GM23338 (cell line): Measurements from ENCODE around the gene DIP2C.

Source experiments
- CREB1 ChIP-seq: fragments of 250-450 bp; sonication (Bioruptor Pico); IDR thresholded peaks from 2 replicates; pipeline ENCODE4 v1.5.0; 2020; ENCODE audit warnings: low read depth, mild to moderate bottlenecking, moderate library complexity
- EZH2 ChIP-seq: fragments of 200-600 bp; sonication (generic); IDR thresholded peaks from one replicate; pipeline ENCODE4 v1.8.0; 2017; ENCODE audit warnings: antibody characterized with exemption, mild to moderate bottlenecking, low read depth; ENCODE audit not compliant: unreplicated experiment
- EZH2phosphoT487 ChIP-seq: fragments of 200-600 bp; sonication (generic); IDR thresholded peaks from one replicate; pipeline ENCODE4 v1.8.1; 2018; ENCODE audit warnings: antibody characterized with exemption; ENCODE audit not compliant: unreplicated experiment
- JUNB ChIP-seq: IDR thresholded peaks from one replicate; pipeline ENCODE4 v1.6.1; 2016; ENCODE audit warnings: antibody characterized with exemption; ENCODE audit not compliant: unreplicated experiment
- NANOG ChIP-seq: IDR thresholded peaks from 2 replicates; pipeline ENCODE4 v1.6.1; 2016; ENCODE audit warnings: antibody characterized with exemption, borderline replicate concordance
- POLR2AphosphoS5 ChIP-seq: IDR thresholded peaks from 2 replicates; pipeline ENCODE4 v1.6.1; 2016; ENCODE audit warnings: antibody characterized with exemption, low read depth
- ZNF114 ChIP-seq: fragments of 250-450 bp; sonication (Bioruptor Pico); IDR thresholded peaks from 2 replicates; pipeline ENCODE4 v1.5.0; 2020; ENCODE audit warnings: mild to moderate bottlenecking, moderate library complexity
- TF ChIP-seq, protein P1 (sequence below): IDR thresholded peaks from one replicate; pipeline ENCODE4 v1.6.1; 2018; ENCODE audit warnings: antibody characterized with exemption; ENCODE audit not compliant: unreplicated experiment
- TF ChIP-seq, protein P2 (sequence below), 2 experiments: fragments of 200-600 bp in 1 of 2; sonication (generic) in 1 of 2; conservative IDR thresholded peaks; 2 replicates each; pipeline versions ENCODE4 v1.5.1 to v1.6.1; 2016 to 2017; ENCODE audit warnings: antibody characterized with exemption in 2 of 2, low read depth in 2 of 2, mild to moderate bottlenecking in 2 of 2, moderate library complexity in 1 of 2
- TF ChIP-seq, protein P3 (sequence below): IDR thresholded peaks from 2 replicates; pipeline ENCODE4 v1.6.1; 2016; ENCODE audit warnings: antibody characterized with exemption

GRCh38 chr10:234708-235406 lies 454.6 kb downstream of the DIP2C start:
- TF ChIP-seq, protein P1, sequence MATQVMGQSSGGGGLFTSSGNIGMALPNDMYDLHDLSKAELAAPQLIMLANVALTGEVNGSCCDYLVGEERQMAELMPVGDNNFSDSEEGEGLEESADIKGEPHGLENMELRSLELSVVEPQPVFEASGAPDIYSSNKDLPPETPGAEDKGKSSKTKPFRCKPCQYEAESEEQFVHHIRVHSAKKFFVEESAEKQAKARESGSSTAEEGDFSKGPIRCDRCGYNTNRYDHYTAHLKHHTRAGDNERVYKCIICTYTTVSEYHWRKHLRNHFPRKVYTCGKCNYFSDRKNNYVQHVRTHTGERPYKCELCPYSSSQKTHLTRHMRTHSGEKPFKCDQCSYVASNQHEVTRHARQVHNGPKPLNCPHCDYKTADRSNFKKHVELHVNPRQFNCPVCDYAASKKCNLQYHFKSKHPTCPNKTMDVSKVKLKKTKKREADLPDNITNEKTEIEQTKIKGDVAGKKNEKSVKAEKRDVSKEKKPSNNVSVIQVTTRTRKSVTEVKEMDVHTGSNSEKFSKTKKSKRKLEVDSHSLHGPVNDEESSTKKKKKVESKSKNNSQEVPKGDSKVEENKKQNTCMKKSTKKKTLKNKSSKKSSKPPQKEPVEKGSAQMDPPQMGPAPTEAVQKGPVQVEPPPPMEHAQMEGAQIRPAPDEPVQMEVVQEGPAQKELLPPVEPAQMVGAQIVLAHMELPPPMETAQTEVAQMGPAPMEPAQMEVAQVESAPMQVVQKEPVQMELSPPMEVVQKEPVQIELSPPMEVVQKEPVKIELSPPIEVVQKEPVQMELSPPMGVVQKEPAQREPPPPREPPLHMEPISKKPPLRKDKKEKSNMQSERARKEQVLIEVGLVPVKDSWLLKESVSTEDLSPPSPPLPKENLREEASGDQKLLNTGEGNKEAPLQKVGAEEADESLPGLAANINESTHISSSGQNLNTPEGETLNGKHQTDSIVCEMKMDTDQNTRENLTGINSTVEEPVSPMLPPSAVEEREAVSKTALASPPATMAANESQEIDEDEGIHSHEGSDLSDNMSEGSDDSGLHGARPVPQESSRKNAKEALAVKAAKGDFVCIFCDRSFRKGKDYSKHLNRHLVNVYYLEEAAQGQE: no peak
- no peak for TF ChIP-seq POLR2AphosphoS5
- TF ChIP-seq, protein P2, sequence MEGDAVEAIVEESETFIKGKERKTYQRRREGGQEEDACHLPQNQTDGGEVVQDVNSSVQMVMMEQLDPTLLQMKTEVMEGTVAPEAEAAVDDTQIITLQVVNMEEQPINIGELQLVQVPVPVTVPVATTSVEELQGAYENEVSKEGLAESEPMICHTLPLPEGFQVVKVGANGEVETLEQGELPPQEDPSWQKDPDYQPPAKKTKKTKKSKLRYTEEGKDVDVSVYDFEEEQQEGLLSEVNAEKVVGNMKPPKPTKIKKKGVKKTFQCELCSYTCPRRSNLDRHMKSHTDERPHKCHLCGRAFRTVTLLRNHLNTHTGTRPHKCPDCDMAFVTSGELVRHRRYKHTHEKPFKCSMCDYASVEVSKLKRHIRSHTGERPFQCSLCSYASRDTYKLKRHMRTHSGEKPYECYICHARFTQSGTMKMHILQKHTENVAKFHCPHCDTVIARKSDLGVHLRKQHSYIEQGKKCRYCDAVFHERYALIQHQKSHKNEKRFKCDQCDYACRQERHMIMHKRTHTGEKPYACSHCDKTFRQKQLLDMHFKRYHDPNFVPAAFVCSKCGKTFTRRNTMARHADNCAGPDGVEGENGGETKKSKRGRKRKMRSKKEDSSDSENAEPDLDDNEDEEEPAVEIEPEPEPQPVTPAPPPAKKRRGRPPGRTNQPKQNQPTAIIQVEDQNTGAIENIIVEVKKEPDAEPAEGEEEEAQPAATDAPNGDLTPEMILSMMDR (conservative IDR thresholded peaks at IDR 0.05; ENCODE audit: low read depth in 2 of 2): no peak
- no peak for TF ChIP-seq EZH2phosphoT487
- no peak for TF ChIP-seq EZH2
- TF ChIP-seq JUNB: no peak
- TF ChIP-seq, protein P3, sequence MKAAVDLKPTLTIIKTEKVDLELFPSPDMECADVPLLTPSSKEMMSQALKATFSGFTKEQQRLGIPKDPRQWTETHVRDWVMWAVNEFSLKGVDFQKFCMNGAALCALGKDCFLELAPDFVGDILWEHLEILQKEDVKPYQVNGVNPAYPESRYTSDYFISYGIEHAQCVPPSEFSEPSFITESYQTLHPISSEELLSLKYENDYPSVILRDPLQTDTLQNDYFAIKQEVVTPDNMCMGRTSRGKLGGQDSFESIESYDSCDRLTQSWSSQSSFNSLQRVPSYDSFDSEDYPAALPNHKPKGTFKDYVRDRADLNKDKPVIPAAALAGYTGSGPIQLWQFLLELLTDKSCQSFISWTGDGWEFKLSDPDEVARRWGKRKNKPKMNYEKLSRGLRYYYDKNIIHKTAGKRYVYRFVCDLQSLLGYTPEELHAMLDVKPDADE: no peak
- no peak for TF ChIP-seq NANOG
- TF ChIP-seq CREB1 (CRISPR knock-in tag): no peak
- no peak for TF ChIP-seq ZNF114 (CRISPR knock-in tag)
